GM21390 (cell line): ENCODE data around the gene PTPRF.

Experiments
- ATAC-seq: cut with Tn5 transposase; IDR thresholded peaks from one replicate; pipeline ENCODE4 v1.9.1; 2021; ENCODE audit not compliant: unreplicated experiment

PTPRF gene

GRCh38 chr1:43600033-43601020, 69.6 kb downstream of the PTPRF start:
- ATAC-seq, result no peak

GRCh38 chr1:43602990-43603389, 72.3 kb downstream of the PTPRF start:
- no peak for ATAC-seq

- ATAC-seq, result no peak
Measured at GRCh38 chr1:43604192-43604591, 73.5 kb downstream of the PTPRF start.

GRCh38 chr1:43605157-43605556, 74.5 kb downstream of the PTPRF start:
- ATAC-seq, result no peak

- ATAC-seq, result no peak
Measured at GRCh38 chr1:43605766-43606165, 75.1 kb downstream of the PTPRF start.

GRCh38 chr1:43606624-43607023, 75.9 kb downstream of the PTPRF start:
- ATAC-seq, result no peak

GRCh38 chr1:43608827-43609226, 78.1 kb downstream of the PTPRF start:
- ATAC-seq, result no peak

GRCh38 chr1:43610339-43610738, 79.7 kb downstream of the PTPRF start:
- ATAC-seq, result no peak

GRCh38 chr1:43611950-43612349, 81.3 kb downstream of the PTPRF start:
- no peak for ATAC-seq

GRCh38 chr1:43612406-43612805, 81.7 kb downstream of the PTPRF start:
- ATAC-seq, result no peak

- no peak for ATAC-seq
Measured at GRCh38 chr1:43613075-43613942, 82.6 kb downstream of the PTPRF start.

- ATAC-seq, result no peak
Measured at GRCh38 chr1:43614211-43614610, 83.5 kb downstream of the PTPRF start.

- no peak for ATAC-seq
Measured at GRCh38 chr1:43614891-43615290, 84.2 kb downstream of the PTPRF start.

- no peak for ATAC-seq
Measured at GRCh38 chr1:43616383-43616782, 85.7 kb downstream of the PTPRF start.

GRCh38 chr1:43617011-43617410, 86.3 kb downstream of the PTPRF start:
- ATAC-seq, result no peak

GRCh38 chr1:43617668-43618067, 87.0 kb downstream of the PTPRF start:
- ATAC-seq, result no peak

GRCh38 chr1:43618521-43619313, 88.0 kb downstream of the PTPRF start:
- ATAC-seq, result no peak

GRCh38 chr1:43619314-43619790, 88.7 kb downstream of the PTPRF start:
- ATAC-seq, result no peak

- no peak for ATAC-seq
Measured at GRCh38 chr1:43619996-43620920, 89.6 kb downstream of the PTPRF start.

- ATAC-seq, result no peak
Measured at GRCh38 chr1:43620956-43621355, 90.3 kb downstream of the PTPRF start.
